NCI-H146 (cell line): ENCODE data around the gene RUNX1.

Experiments
- DNase-seq: peaks from one replicate; lab custom pipeline; 2025; lab: John Stamatoyannopoulos, UW

RUNX1 gene

DNA sequence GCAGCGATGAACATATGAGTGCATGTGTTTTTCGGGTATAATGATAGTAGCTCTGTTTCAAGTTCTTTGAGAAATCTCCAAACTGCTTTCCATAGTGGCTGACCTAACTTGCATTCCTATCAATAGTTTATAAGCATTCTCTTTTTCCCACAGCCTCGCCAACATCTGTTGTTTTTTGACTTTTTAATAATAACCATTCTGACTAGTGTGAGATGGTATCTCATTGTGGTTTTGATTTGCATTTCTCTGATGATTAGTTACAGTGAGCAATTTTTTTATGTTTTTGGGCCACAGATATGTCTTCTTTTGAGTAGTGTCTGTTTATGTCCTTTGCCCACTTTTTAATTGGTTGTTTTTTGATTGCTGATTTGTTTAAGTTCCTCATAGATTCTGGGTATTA lies 10.6 kb upstream of the RUNX1 start:
- no peak for DNase-seq

DNA sequence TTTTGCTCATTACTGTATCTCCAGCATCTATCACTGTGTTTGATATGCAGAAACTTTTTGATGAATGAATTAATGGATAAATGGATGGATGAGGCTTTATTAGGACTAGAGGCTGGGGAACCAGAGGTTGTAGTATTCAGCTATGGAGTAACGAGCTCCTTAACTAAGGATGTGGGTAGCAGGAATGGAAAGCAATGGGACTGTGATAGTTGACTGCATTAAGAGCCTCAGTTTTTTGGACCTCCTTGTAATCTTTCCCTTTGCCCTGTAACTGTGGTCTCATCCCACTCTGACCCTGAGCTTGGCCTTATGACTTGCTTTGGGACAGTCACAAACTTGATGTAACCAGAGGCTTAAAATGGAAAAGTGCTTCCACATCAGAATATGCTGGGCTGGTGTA lies 9.0 kb upstream of the RUNX1 start:
- DNase-seq, result no peak

- no peak for DNase-seq
Observed at GRCh38 chr21:35057428-35057827, 8.3 kb upstream of the RUNX1 start.

DNA sequence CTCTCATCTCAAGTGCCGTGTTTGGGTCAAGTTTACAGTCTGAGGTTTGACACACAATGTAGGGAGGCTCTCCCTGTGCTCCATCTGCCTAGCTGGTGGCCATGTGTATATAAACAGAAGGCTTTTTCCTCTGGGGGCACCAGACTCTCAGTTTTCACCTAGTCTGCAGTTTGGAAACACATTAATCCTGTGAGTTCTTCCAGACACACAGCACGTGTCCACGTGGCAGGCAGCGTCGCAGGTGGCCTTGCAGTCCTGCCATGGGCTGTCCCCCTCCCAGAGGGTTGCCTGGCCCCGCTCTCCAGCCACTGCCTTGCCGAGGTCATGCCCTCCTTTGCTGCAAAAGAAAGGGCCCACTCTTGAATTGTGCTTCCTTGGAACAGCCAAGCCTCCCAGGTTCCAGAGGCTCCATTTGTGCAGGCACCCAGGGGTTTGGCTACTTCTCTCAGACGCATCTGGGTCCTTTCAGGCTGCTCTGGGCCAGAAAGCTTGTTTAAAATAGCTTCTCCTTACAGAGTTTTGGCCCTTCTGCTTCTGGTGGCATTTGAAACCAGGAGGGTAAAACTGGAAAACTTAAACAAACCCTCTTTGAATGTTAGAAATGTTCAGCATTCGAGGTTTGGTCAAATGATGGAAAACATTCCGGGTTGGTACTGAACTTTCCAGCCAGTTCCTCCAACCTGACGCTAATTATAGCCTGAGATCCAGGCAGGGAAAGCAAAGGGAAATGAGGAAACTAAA lies 4.4 kb upstream of the RUNX1 start:
- DNase-seq, result peak; percentile 11

GRCh38 chr21:35052801-35053200 lies 3.7 kb upstream of the RUNX1 start:
- no peak for DNase-seq

- peak; percentile 50 for DNase-seq
Observed at GRCh38 chr21:35051287-35051818, 2.3 kb upstream of the RUNX1 start.

- no peak for DNase-seq
Observed at GRCh38 chr21:35050348-35051286, 1.5 kb upstream of the RUNX1 start.

DNA sequence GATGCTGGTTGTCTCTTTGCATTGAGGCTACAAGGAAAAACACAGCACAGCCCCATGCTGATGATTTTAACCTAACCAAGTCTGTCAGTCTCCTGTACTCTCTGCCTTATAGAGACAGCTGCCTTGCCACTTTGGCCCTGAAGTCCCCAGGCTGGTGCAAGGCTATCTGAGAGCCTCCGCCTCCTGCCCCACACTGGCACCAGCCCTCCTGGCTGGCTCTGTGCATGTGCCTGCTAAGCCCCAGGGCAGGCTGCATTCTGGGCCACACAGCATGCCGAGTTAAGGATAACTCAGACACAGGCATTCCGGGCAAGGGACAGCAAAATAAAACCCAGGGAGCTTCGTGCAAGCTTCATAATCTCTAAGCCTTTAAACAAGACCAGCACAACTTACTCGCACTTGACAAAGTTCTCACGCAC lies 910 bp downstream of the RUNX1 start:
- no peak for DNase-seq

DNA sequence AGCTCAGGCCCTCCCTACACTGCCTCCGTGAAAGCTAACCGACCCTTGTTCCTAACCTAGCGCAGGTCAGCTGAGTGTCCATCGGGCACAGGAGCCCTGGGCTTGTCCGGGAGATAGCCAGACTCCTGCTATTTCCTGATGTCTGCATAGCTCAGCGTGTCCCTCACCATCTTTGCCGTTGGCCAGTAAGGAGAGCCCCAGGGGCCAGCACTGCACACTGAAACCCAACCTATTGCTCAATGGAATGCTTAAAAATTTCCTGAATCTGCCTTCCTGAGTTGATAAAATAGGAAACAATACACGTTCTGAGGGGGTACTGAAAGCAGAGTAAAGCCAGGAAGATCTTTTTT lies 2.2 kb downstream of the RUNX1 start:
- no peak for DNase-seq

DNA sequence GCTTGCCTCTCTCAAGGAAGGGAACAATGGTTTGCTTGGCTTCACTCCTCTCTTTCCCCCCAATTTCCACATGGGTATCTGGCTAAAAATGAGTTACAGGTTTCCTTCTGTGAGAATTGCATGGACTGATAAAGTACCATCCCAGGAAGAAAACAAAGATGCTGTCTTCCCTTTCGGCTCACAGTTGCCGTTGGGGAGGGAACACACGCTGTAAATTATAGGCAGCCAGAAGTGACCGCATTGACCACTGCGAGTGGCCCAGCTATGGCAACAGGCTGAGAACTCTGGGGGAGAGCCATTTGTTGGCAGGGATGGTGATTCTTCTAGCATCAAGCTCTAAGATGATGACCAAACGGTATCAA lies 2.9 kb downstream of the RUNX1 start:
- DNase-seq, result no peak

- DNase-seq, result no peak
Observed at GRCh38 chr21:35045542-35046262, 3.4 kb downstream of the RUNX1 start.

- no peak for DNase-seq
Observed at GRCh38 chr21:35044770-35045541, 4.1 kb downstream of the RUNX1 start.

GRCh38 chr21:35044128-35044527 lies 5.0 kb downstream of the RUNX1 start:
- DNase-seq, result peak; percentile 25

- no peak for DNase-seq
Observed at GRCh38 chr21:35043549-35043948, 5.6 kb downstream of the RUNX1 start.

GRCh38 chr21:35042836-35043235 lies 6.3 kb downstream of the RUNX1 start:
- no peak for DNase-seq

GRCh38 chr21:35041881-35042280 lies 7.2 kb downstream of the RUNX1 start:
- DNase-seq, result no peak

- DNase-seq, result no peak
Observed at GRCh38 chr21:35041122-35041521, 8.0 kb downstream of the RUNX1 start.

- no peak for DNase-seq
Observed at GRCh38 chr21:35039595-35040289, 9.4 kb downstream of the RUNX1 start.

DNA sequence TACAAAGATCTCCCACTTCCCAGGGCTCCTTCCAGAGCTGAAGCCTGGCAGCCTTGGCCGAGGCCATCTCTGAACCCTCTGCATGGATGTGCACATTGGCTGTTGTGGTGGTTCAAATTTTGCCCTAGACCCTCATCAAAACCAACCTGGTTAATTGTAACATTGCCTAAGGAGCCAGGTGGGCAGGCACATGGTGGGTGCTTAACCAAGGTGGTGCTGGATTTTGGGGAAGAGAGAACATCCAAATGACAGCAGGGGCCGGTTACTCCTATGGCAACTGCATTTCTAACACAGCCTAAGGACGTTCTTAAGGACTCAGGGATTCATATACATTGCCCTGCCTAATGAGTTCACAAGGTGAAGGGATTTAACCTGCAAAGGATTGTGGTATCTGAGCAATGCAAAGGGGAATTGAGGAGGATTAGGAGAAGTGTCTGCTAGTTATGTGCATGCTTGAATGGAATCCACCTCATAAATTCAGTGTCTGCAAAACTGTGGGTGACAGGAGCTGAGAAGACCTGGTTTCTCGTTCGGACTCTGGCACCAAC lies 10.3 kb downstream of the RUNX1 start:
- no peak for DNase-seq

DNA sequence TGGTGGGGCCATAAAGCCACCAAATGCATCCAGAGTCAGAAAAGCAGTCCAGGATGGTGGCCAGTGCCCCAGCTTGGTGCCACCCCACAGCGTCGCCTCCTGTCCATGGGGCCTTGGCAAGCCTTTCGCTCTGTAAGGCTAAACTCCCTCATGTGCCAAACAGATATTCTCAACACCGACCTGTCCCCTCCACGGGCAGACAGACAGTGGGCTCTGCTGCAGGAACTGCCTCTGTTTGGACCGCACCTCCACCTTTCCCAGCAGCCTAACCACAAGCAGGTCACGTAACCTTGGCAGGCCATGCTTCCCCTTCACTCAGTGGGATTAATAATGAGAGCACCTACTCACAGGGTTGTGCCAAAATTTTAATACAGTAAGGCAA lies 11.7 kb downstream of the RUNX1 start:
- DNase-seq, result no peak
